Endodermal cell (in vitro differentiated cells): Measurements from ENCODE around the gene AHSA1. TPM values are rescaled to one million over a fixed set of nuclear protein-coding genes. Genes with fewer than 3 reads are reported as not detected.

Source experiments
- DNase-seq: peaks from one replicate; pipeline ENCODE4 v3.0.0-alpha.2; 2017
- H3K27ac ChIP-seq: 2 replicates; pipeline ENCODE4 v1.5.1; 2013; ENCODE audit warnings: mild to moderate bottlenecking, low read depth, low read length, moderate library complexity
- H3K27me3 ChIP-seq: 2 replicates; pipeline ENCODE4 v1.6.1; 2013; ENCODE audit warnings: mild to moderate bottlenecking, low read length, moderate library complexity; ENCODE audit not compliant: insufficient read depth, control insufficient read depth, poor library complexity, severe bottlenecking
- H3K36me3 ChIP-seq: 2 replicates; pipeline ENCODE4 v1.7.0; 2013; ENCODE audit warnings: mild to moderate bottlenecking, low read length, moderate library complexity; ENCODE audit not compliant: control insufficient read depth, insufficient read depth
- H3K4me1 ChIP-seq: one replicate; pipeline ENCODE4 v1.7.0; 2013; ENCODE audit warnings: low read length; ENCODE audit not compliant: control insufficient read depth, insufficient read depth
- H3K4me3 ChIP-seq: 2 replicates; pipeline ENCODE4 v1.5.1; 2013; ENCODE audit warnings: mild to moderate bottlenecking, low read length, moderate library complexity
- H3K9ac ChIP-seq: 2 replicates; pipeline ENCODE4 v1.6.1; 2013; ENCODE audit warnings: mild to moderate bottlenecking, low read length, moderate library complexity; ENCODE audit not compliant: poor library complexity, severe bottlenecking; ENCODE audit errors: extremely low read depth
- H3K9me3 ChIP-seq: 2 replicates; pipeline ENCODE4 v1.6.1; 2013; ENCODE audit warnings: mild to moderate bottlenecking, low read length, moderate library complexity; ENCODE audit not compliant: control insufficient read depth
- H3K27ac Mint-ChIP-seq: 2 replicates; pipeline ENCODE4 v1.8.0; 2020; ENCODE audit warnings: mixed read lengths
- H3K27me3 Mint-ChIP-seq: 2 replicates; pipeline ENCODE4 v1.8.0; 2021; ENCODE audit warnings: mild to moderate bottlenecking, mixed read lengths; ENCODE audit not compliant: insufficient read depth
- H3K36me3 Mint-ChIP-seq: 2 replicates; pipeline ENCODE4 v1.8.0; 2020; ENCODE audit warnings: low read depth, mixed read lengths
- H3K4me1 Mint-ChIP-seq: 2 replicates; pipeline ENCODE4 v1.8.0; 2020; ENCODE audit warnings: mixed read lengths
- H3K4me3 Mint-ChIP-seq: 2 replicates; pipeline ENCODE4 v1.8.0; 2020; ENCODE audit warnings: mild to moderate bottlenecking, moderate library complexity, mixed read lengths
- H3K9me3 Mint-ChIP-seq: 2 replicates; pipeline ENCODE4 v1.8.0; 2020; ENCODE audit warnings: mild to moderate bottlenecking, mixed read lengths
- WGBS, 2 experiments: methylation state at CpG; one replicate each; pipeline versions ENCODE4 v1.1.5 to v1.1.7; 2013; ENCODE audit warnings: missing lambda C conversion rate in 2 of 2, mixed read lengths in 1 of 2; ENCODE audit not compliant: insufficient coverage in 1 of 2, insufficient read length in 1 of 2; 5-methylcytosine and 5-hydroxymethylcytosine counted together
- total RNA-seq, 2 donors: library from RNA; stranded (reverse); fragmentation: NEBNext Ultra II Directional in 1 of 2; extraction: Animal tissue kit (Norgen Biotek cat#: 25700) in 1 of 2; gene quantifications; 2 replicates in 1 of 2; 3 replicates in 1 of 2; pipeline ENCODE4 v1.2.1, GENCODE V29; 2021
- TF ChIP-seq, protein P1 (sequence below): fragments of 200-600 bp; sonication (generic); conservative IDR thresholded peaks from 2 replicates; pipeline ENCODE4 v1.5.0; 2021; ENCODE audit warnings: antibody characterized with exemption, mild to moderate bottlenecking

The AHSA1 gene
- total RNA-seq, 2 donors from 2014 or later: 151 to 178 TPM

DNA sequence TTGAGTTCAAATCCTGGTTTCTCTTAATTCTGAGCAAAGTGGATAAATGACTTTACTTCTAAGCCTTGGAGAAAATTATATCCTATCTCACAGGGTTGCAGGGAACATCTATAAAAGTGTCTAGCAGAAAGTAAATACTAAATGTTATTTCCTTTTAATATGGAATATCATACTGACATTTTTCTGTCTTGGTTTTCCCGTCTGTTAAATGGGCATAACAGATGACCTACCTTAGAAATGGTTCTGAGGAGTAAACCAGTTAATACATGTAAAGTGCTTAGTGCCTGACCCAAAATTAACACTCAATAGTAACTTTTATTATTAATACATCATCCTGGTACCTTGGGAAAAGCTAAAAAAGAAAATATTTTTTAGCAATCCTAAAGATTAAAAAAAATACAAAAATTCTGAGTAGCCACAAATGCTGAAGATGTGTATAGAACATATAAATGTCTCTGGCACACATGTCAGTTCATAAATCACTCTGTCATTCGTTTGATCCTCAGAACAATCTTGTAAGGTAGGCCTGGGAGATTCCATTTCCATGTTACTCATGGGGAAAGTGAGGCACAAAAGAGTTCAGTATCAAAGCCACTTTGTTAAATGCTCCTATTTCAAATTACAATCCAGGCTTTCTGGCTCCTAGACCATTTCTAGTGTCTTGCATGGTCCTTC lies 1.8 kb upstream of the AHSA1 start:
- H3K27me3 ChIP-seq: no peaks in the 10 kb centered on the region
- peaks cover 30% of the 10 kb centered on the region for H3K36me3 ChIP-seq
- H3K9ac ChIP-seq: peak overlapping the region; percentile 60
- H3K9me3 Mint-ChIP-seq: no peaks in the 10 kb centered on the region
- peaks cover 32% of the 10 kb centered on the region for H3K36me3 Mint-ChIP-seq
- WGBS, 2 experiments: 85 to 89% methylated on average over 1 to 2 of the region's 2 CpGs
- H3K4me1 ChIP-seq: peaks cover 9% of the 10 kb centered on the region
- peaks cover 23% of the 10 kb centered on the region for H3K4me1 Mint-ChIP-seq
- no peak for DNase-seq
- H3K27ac ChIP-seq: no peak overlapping the region
- peak overlapping the region; percentile 97 for H3K4me3 ChIP-seq
- no peaks in the 10 kb centered on the region for H3K27me3 Mint-ChIP-seq
- no peaks in the 10 kb centered on the region for H3K9me3 ChIP-seq
- TF ChIP-seq, protein P1, sequence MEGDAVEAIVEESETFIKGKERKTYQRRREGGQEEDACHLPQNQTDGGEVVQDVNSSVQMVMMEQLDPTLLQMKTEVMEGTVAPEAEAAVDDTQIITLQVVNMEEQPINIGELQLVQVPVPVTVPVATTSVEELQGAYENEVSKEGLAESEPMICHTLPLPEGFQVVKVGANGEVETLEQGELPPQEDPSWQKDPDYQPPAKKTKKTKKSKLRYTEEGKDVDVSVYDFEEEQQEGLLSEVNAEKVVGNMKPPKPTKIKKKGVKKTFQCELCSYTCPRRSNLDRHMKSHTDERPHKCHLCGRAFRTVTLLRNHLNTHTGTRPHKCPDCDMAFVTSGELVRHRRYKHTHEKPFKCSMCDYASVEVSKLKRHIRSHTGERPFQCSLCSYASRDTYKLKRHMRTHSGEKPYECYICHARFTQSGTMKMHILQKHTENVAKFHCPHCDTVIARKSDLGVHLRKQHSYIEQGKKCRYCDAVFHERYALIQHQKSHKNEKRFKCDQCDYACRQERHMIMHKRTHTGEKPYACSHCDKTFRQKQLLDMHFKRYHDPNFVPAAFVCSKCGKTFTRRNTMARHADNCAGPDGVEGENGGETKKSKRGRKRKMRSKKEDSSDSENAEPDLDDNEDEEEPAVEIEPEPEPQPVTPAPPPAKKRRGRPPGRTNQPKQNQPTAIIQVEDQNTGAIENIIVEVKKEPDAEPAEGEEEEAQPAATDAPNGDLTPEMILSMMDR: no peak
- H3K4me3 Mint-ChIP-seq: peak overlapping the region; percentile 94
- H3K27ac Mint-ChIP-seq: no peak overlapping the region

DNA sequence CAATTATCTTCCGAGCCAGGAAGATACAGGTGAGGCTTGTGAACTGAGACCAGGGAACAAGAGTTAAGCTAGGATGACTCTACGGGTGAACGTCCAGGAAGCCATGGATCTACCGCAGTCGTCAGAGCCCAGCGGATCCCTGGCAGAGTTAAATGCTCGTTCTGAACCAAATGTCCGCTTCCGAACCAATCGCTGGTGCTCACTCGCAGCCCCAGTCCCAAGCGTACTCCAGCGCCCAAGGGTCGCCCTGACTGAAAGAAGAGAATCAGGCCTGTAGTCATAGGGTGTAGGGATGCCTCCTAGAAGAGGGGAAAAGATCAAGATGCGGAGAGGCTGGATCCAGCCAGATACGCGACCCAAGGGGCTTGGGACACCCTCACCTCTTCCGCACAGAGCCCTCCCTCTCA lies 775 bp upstream of the AHSA1 start:
- Mint-ChIP-seq H3K36me3 (peaks cover 32% of the 10 kb centered on the region), H3K27me3 (no peaks in the 10 kb centered on the region), H3K9me3 (no peaks in the 10 kb centered on the region), H3K27ac (peak overlapping the region; percentile 96), H3K4me1 (peaks cover 23% of the 10 kb centered on the region), H3K4me3 (peak overlapping the region; percentile 94)
- DNase-seq: no peak
- no peak overlapping the region for H3K27ac ChIP-seq
- no peaks in the 10 kb centered on the region for H3K27me3 ChIP-seq
- 0 to 1% methylated on average over 12 to 18 of the region's 18 CpGs for WGBS, 2 experiments
- H3K4me1 ChIP-seq: peaks cover 9% of the 10 kb centered on the region
- peaks cover 30% of the 10 kb centered on the region for H3K36me3 ChIP-seq
- no peaks in the 10 kb centered on the region for H3K9me3 ChIP-seq
- TF ChIP-seq, protein P1: no peak
- peak overlapping the region; percentile 97 for H3K4me3 ChIP-seq
- H3K9ac ChIP-seq: peak overlapping the region; percentile 60

DNA sequence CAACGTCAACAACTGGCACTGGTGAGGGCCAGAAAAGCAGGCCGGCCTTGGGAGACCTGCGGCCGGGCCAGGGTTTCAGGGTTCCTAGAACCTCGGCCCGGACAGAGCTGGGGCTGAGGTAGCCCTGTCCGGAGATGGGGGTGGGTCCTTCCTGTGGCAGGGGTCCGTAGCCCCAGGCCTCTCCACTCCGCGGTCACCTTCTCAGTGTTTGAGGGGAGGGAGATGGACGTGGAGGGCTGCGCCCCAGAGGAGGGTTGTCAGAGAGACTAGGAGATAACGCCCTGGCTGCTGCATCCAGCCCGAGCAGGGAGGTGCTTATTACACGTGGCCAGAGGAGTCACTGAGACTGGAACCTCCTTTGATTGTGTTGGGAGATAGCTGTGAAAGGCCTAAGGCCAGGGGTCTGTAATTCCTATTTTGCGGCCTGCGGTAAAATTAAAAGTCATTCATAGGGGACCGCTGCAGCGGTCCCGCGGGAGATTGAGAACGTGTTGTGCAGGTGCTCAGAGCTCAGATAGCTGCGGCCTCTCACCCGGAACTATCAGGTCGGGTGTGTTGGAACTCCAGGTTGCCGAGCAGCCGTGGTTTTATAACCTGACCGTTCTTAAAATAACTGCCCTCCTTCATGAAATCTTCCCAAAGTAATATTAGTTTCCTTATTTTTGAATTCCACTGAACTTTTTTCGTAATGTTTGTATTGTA lies 507 bp downstream of the AHSA1 start:
- Mint-ChIP-seq H3K36me3 (peaks cover 34% of the 10 kb centered on the region), H3K4me3 (peak overlapping the region; percentile 94), H3K4me1 (peaks cover 23% of the 10 kb centered on the region), H3K27ac (peak overlapping the region; percentile 99), H3K9me3 (no peaks in the 10 kb centered on the region), H3K27me3 (no peaks in the 10 kb centered on the region)
- Histone ChIP-seq H3K9ac (peak overlapping the region; percentile 67), H3K36me3 (peaks cover 34% of the 10 kb centered on the region), H3K9me3 (no peaks in the 10 kb centered on the region), H3K4me1 (peaks cover 9% of the 10 kb centered on the region), H3K27me3 (no peaks in the 10 kb centered on the region), H3K27ac (peak overlapping the region; percentile 84), H3K4me3 (peak overlapping the region; percentile 97)
- peak; percentile 81 for DNase-seq
- 1% methylated on average over 15 to 29 of the region's 29 CpGs for WGBS, 2 experiments
- TF ChIP-seq, protein P1: no peak
